HTERT RPE-1 (cell line): ENCODE measurements around the gene C1orf141.
"Not testable (repeated sequence)": the region's sequence is repeated elsewhere in the genome, so short reads cannot be mapped to it uniquely, and the experiment has no call there.

Experiments used
- in situ Hi-C: fragments of 300-500 bp; cut with MboI; formaldehyde crosslinking; loops from 4 replicates; pipeline ENCODE4 v1.14.3; 2020; ENCODE audit warnings: low sequenced_read_pairs

C1orf141 gene

GRCh38 chr1:67089685-67090208 lies 45.0 kb downstream of the C1orf141 start:
- in situ Hi-C loops, result no loop called here

GRCh38 chr1:67088440-67088839 lies 46.3 kb downstream of the C1orf141 start:
- in situ Hi-C loops, result no loop called here

GRCh38 chr1:67085326-67085725 lies 49.4 kb downstream of the C1orf141 start:
- in situ Hi-C loops, result no loop called here

- in situ Hi-C loops, result no loop called here
These were observed 49.9 kb downstream of the C1orf141 start for GRCh38 chr1:67084765-67085318.

- in situ Hi-C loops, result no loop called here
These were observed 56.5 kb downstream of the C1orf141 start for GRCh38 chr1:67078291-67078690.

GRCh38 chr1:67077593-67077992 lies 57.2 kb downstream of the C1orf141 start:
- in situ Hi-C loops, result no loop called here

- in situ Hi-C loops, result no loop called here
These were observed 62.0 kb downstream of the C1orf141 start for GRCh38 chr1:67072749-67073148.

- in situ Hi-C loops, result not testable (repeated sequence)
These were observed 67.1 kb downstream of the C1orf141 start for GRCh38 chr1:67067655-67068054.

GRCh38 chr1:67062412-67062811 lies 72.4 kb downstream of the C1orf141 start:
- in situ Hi-C loops, result no loop called here

- in situ Hi-C loops, result no loop called here
These were observed 73.5 kb downstream of the C1orf141 start for GRCh38 chr1:67061266-67061665.

- in situ Hi-C loops, result no loop called here
These were observed 74.0 kb downstream of the C1orf141 start for GRCh38 chr1:67060811-67061218.

GRCh38 chr1:67059346-67059745 lies 75.4 kb downstream of the C1orf141 start:
- in situ Hi-C loops, result no loop called here

- in situ Hi-C loops, result no loop called here
These were observed 76.0 kb downstream of the C1orf141 start for GRCh38 chr1:67058761-67059160.

GRCh38 chr1:67058242-67058641 lies 76.5 kb downstream of the C1orf141 start:
- in situ Hi-C loops, result no loop called here

GRCh38 chr1:67053785-67054772 lies 80.7 kb downstream of the C1orf141 start, which contains the start of gene SLC35D1:
Gene SLC35D1, minus strand, starts transcription at chr1:67054148. Its CDS starts 135 bp downstream, at chr1:67054013.
- in situ Hi-C loops, result no loop called here

GRCh38 chr1:67053535-67053784 lies 81.3 kb downstream of the C1orf141 start:
- in situ Hi-C loops, result no loop called here

- in situ Hi-C loops, result no loop called here
These were observed 81.8 kb downstream of the C1orf141 start for GRCh38 chr1:67052741-67053534.

- in situ Hi-C loops, result no loop called here
These were observed 83.6 kb downstream of the C1orf141 start for GRCh38 chr1:67051196-67051595.

- in situ Hi-C loops, result no loop called here
These were observed 90.0 kb downstream of the C1orf141 start for GRCh38 chr1:67044631-67045270.

- in situ Hi-C loops, result no loop called here
These were observed 91.4 kb downstream of the C1orf141 start for GRCh38 chr1:67043366-67043765.
